Kidney (tissue), 22 donors: ENCODE data around the gene ADAMTSL4. TPM values are rescaled to one million over a fixed set of nuclear protein-coding genes. Genes with fewer than 3 reads are reported as not detected.

ENCODE experiments used
- DNase-seq, 5 donors: peaks; one replicate each; pipeline ENCODE4 v3.0.0-alpha.2; 2013 to 2020
- FAIRE-seq: peaks from 2 replicates; lab custom pipeline; 2012; peaks lifted over from hg19 to GRCh38; lab: Jason Lieb, UNC
- H3K27ac ChIP-seq, 2 donors: one replicate each; pipeline ENCODE4 v1.7.0; 2013; ENCODE audit warnings: low read depth in 2 of 2, low read length in 2 of 2, inconsistent platforms in 1 of 2
- H3K27me3 ChIP-seq: one replicate; pipeline ENCODE4 v1.7.1; 2013; ENCODE audit warnings: low read length, inconsistent platforms; ENCODE audit not compliant: control insufficient read depth, insufficient read depth
- H3K36me3 ChIP-seq, 3 donors: one replicate each; pipeline versions ENCODE4 v1.7.0 to v1.7.1; 2013; ENCODE audit warnings: low read length in 3 of 3, control low read depth in 1 of 3, inconsistent platforms in 1 of 3; ENCODE audit not compliant: insufficient read depth in 3 of 3, control insufficient read depth in 2 of 3
- H3K4me1 ChIP-seq, 3 donors: one replicate each; pipeline versions ENCODE4 v1.7.0 to v1.7.1; 2013; ENCODE audit warnings: low read length in 3 of 3, inconsistent platforms in 1 of 3, low read depth in 1 of 3; ENCODE audit not compliant: control insufficient read depth in 2 of 3, insufficient read depth in 2 of 3
- H3K4me3 ChIP-seq, 3 donors: one replicate each; pipeline versions ENCODE4 v1.7.0 to v1.8.1; 2013; ENCODE audit warnings: low read length in 3 of 3, control low read depth in 1 of 3, inconsistent platforms in 1 of 3
- H3K9ac ChIP-seq, 3 donors: one replicate each; pipeline versions ENCODE4 v1.7.0 to v1.7.1; 2013; ENCODE audit warnings: low read length in 3 of 3, control low read depth in 1 of 3, inconsistent platforms in 1 of 3
- H3K9me3 ChIP-seq, 3 donors: one replicate each; pipeline versions ENCODE4 v1.7.0 to v1.7.1; 2013; ENCODE audit warnings: low read length in 3 of 3, control low read depth in 1 of 3, inconsistent platforms in 1 of 3; ENCODE audit not compliant: control insufficient read depth in 2 of 3, insufficient read depth in 1 of 3
- CTCF ChIP-seq: IDR thresholded peaks from 3 replicates; pipeline ENCODE4 v1.5.1; 2012; ENCODE audit warnings: mild to moderate bottlenecking, moderate library complexity, borderline replicate concordance; ENCODE audit not compliant: insufficient read depth; ENCODE audit errors: extremely low read depth
- intact Hi-C: fragments of 100-400 bp; cut with DNase I; formaldehyde crosslinking; loops from one replicate; pipeline ENCODE4 v1.11.1; 2022
- long read RNA-seq, 10 donors: library from polyadenylated mRNA in 1 of 10; unstranded in 1 of 10; transcript quantifications; one replicate each; pipeline ENCODE4 v2.0.0 and lab custom pipeline, GENCODE V29; 2021 to 2026
- polyA plus RNA-seq: library from polyadenylated mRNA; stranded (reverse); fragments of 350-450 nt; fragmentation: Illumina TruSeq; extraction: RNeasy Lipid Tissue Mini Kit (QIAGEN cat#74804); gene quantifications from one replicate; pipeline ENCODE4 v1.2.3, GENCODE V29; 2014; ENCODE audit warnings: low read depth, low replicate concordance; ENCODE audit not compliant: insufficient read depth
- total RNA-seq: library from RNA; stranded (reverse); fragmentation: NEBNext Ultra II Directional; extraction: Animal tissue kit (Norgen Biotek cat#: 25700); gene quantifications from one replicate; pipeline ENCODE4 v1.2.1, GENCODE V29; 2021
- donor health status: control.
- donor health status: control.
- donor health status: control.
- donor health status: control.
- donor health status: control.
- donor health status: DM: yes; HTN: yes; CAD: no.
- donor health status: Normal renal cell carcinoma (clear cell type).

ADAMTSL4 gene
- total RNA-seq (20.0 TPM), polyA plus RNA-seq (6.9 TPM)
- long read RNA-seq, donor 1: 0 reads
- long read RNA-seq, donor 2: 0 reads
- long read RNA-seq, donor 3: 0 reads
- long read RNA-seq, donor 4, partial matches to known transcripts: 0 of 1 reads
- long read RNA-seq, donor 4, other reads (novel, unspliced or antisense): 0 of 1 reads
- long read RNA-seq, donor 5: 0 reads
- long read RNA-seq, donor 6: 0 reads
- long read RNA-seq, donor 7, partial matches to known transcripts: 5 of 13 reads
- long read RNA-seq, donor 7, other reads (novel, unspliced or antisense): 7 of 13 reads
- long read RNA-seq, donor 8, partial matches to known transcripts: 0 of 1 reads
- long read RNA-seq, donor 8, other reads (novel, unspliced or antisense): 0 of 1 reads
- long read RNA-seq, donor 9, partial matches to known transcripts: 0 of 1 reads
- long read RNA-seq, donor 9, other reads (novel, unspliced or antisense): 0 of 1 reads
- long read RNA-seq, donor 10, partial matches to known transcripts: 5 of 5 reads
- long read RNA-seq, donor 10, other reads (novel, unspliced or antisense): 0 of 5 reads

DNA sequence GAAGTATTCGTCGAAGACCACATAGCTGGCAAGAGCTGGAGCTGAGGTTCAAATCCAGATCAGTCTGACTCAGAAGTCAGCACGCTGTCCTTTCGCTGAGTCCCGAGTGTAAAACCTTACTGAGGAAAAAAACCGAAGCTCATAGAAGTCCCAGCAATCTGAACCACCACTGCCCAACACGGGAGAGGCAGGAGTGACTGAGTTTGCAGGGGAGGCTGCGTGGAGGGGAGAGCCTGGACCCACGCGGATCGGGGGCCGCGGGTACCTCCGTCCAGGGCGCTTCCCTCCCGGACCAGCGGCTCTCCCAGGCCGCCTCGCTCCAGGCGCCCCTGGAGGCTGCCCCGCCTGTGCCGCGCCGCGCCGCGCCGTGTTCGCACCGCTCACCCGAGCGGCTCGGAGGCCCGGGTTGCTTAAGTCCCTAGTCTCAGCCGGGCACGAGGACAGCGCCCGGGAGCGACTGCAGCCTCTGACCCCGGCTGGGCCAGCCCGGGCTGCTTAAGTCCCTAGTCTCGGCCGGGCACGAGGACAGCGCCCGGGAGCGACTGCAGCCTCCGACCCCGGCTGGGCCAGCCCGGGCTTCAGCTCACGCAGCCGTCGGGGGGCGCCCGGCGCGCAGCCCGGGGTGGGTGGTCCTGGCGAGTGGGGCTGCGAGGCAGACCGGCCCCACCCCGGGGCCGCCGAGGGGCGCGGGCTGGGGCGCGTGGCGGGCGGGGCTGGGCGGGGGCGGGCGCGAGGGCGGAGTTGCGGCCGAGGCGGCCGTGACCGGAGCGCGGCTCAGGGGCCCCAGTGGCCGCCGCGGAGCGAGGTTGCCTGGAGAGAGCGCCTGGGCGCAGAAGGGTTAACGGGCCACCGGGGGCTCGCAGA is at the start of gene ADAMTSL4:
ADAMTSL4 (plus strand) TSS at position 777 of the 864 bp plus-strand sequence. CDS start 2,881 bp downstream, outside the sequence.
- H3K4me1 ChIP-seq: peaks cover 0 to 12% (median 7%) of the 10 kb centered on the region in 3 donors
- FAIRE-seq (no peak), DNase-seq (peak; percentile 62 to 94 (median 76))
- H3K9me3 ChIP-seq: no peaks in the 10 kb centered on the region
- H3K27ac ChIP-seq: peak within 1 kb of the TSS; percentile 47 to 51
- H3K9ac ChIP-seq: peak within 1 kb of the TSS in 2 of 3 donors; percentile 35 to 58
- peak; percentile 19 for TF ChIP-seq CTCF
- peak within 1 kb of the TSS; percentile 41 to 66 (median 55) for H3K4me3 ChIP-seq
- H3K27me3 ChIP-seq: no peaks in the 10 kb centered on the region
- no peaks in the 10 kb centered on the region for H3K36me3 ChIP-seq
- intact Hi-C loops: no loop called here

- intact Hi-C loops: no loop called here
- no peaks in the 10 kb centered on the region for H3K27me3 ChIP-seq
- TF ChIP-seq CTCF: no peak
- H3K27ac ChIP-seq: no peak overlapping the region
- FAIRE-seq: no peak
- DNase-seq: peak in 1 of 5 donors; percentile 49
- no peak overlapping the region for H3K4me3 ChIP-seq
- no peaks in the 10 kb centered on the region for H3K9me3 ChIP-seq
- H3K9ac ChIP-seq: no peak overlapping the region
- no peaks in the 10 kb centered on the region for H3K4me1 ChIP-seq
- H3K36me3 ChIP-seq: peaks cover 2 to 19% (median 15%) of the 10 kb centered on the region in 3 donors
Observed at GRCh38 chr1:150505431-150505830, 43.8 kb upstream of the ADAMTSL4 start.

DNA sequence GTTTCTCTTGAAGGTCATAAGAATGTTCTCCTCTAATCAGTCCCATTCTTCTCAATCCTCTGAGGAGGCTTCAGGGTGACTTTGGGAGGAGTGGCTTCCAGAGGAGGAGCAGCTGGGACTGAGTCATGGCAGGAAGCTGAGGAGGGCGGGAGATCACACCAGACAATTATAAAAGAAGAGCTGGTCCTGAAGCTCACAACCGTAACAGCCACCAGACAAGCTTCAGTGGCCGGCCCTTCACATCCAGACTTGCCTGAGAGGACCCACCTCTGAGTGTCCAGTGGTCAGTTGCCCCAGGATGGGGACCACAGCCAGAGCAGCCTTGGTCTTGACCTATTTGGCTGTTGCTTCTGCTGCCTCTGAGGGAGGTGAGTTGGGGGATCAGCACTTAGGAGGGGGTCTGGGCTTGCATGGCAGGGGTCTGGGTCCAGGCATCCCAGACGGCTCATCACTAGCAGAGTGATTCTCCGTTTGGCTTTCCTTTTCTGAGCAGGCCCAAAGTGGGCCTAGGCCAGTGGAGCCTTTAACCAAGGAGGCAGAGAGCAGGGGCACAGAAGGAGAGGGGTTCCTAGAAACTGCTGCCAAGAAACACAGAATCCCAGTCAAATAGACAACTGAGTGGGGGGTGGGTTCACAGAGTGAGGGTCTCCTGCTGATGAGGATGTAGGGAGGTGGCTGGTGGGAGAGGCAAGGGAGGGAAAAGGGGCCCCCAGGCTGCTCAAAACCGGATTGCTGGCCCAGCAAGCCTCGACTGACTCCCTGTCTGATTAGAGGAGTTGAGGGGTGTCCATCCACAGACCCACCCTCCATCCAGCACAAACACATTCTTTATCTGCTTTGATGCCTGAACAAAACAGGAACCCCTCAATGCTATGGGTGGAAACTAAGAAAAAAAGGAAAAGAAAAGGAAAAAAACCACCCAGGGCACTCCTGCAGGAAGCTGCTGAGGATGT is 41.0 kb upstream of the ADAMTSL4 start, which contains the start of gene ECM1:
ECM1 (plus strand) TSS at position 198 of the 953 bp plus-strand sequence; CDS start at position 299, 101 bp downstream.
- FAIRE-seq (no peak), DNase-seq (peak in 2 of 5 donors; percentile 55 to 80)
- Histone ChIP-seq H3K4me3 (peak within 1 kb of the TSS in 1 of 3 donors; percentile 33), H3K27me3 (no peaks in the 10 kb centered on the region), H3K36me3 (peaks cover 2 to 19% (median 15%) of the 10 kb centered on the region in 3 donors), H3K9ac (no peak within 1 kb of the TSS), H3K4me1 (peaks cover 0 to 2% (median 0%) of the 10 kb centered on the region in 3 donors), H3K9me3 (no peaks in the 10 kb centered on the region), H3K27ac (peak within 1 kb of the TSS; percentile 26 to 29)
- no peak for TF ChIP-seq CTCF
- intact Hi-C loops: no loop called here
